Gastroesophageal sphincter (tissue), 4 donors: ENCODE data around the gene ZC3H18. TPM values are rescaled to one million over a fixed set of nuclear protein-coding genes. Genes with fewer than 3 reads are reported as not detected.

Experiments
- ATAC-seq: fragments of 150-250 bp; one replicate; pipeline ENCODE4 v1.9.1; 2016; ENCODE audit warnings: mild to moderate bottlenecking, moderate library complexity
- H3K27ac ChIP-seq, 4 donors: fragments of 200-600 bp; sonication (generic) in 3 of 4; 1 replicate in 3 of 4; 2 replicates in 1 of 4; pipeline ENCODE4 v1.5.1; 2016 to 2019
- H3K27me3 ChIP-seq: fragments of 200-600 bp; sonication (generic); one replicate; pipeline ENCODE4 v1.5.1; 2019
- H3K36me3 ChIP-seq, 2 donors: fragments of 200-600 bp; sonication (generic); one replicate each; pipeline ENCODE4 v1.5.1; 2019; ENCODE audit warnings: control low read depth in 1 of 2
- H3K4me1 ChIP-seq, 3 donors: fragments of 200-600 bp; sonication (generic); 1 replicate in 2 of 3; 2 replicates in 1 of 3; pipeline ENCODE4 v1.5.1; 2016 to 2019; ENCODE audit warnings: control low read depth in 2 of 3
- H3K4me3 ChIP-seq, 2 donors: fragments of 200-600 bp; sonication (generic); one replicate each; pipeline ENCODE4 v1.5.1; 2019; ENCODE audit warnings: mild to moderate bottlenecking in 1 of 2, moderate library complexity in 1 of 2
- H3K9me3 ChIP-seq, 3 donors: fragments of 200-600 bp; sonication (generic); one replicate each; pipeline ENCODE4 v1.5.1; 2017 to 2019; ENCODE audit warnings: control low read depth in 2 of 3
- EP300 ChIP-seq: sonication (generic); formaldehyde crosslinking; IDR thresholded peaks from one replicate; pipeline ENCODE4 v1.6.1; 2017; ENCODE audit warnings: antibody characterized with exemption, mild to moderate bottlenecking
- POLR2A ChIP-seq, 2 donors: fragments of 450-650 bp; IDR thresholded peaks; one replicate each; pipeline ENCODE4 v1.6.1; 2017; ENCODE audit warnings: antibody characterized with exemption in 2 of 2, mild to moderate bottlenecking in 2 of 2, moderate library complexity in 1 of 2
- POLR2AphosphoS5 ChIP-seq: sonication (generic); formaldehyde crosslinking; IDR thresholded peaks from one replicate; pipeline ENCODE4 v1.6.1; 2017; ENCODE audit warnings: antibody characterized with exemption
- WGBS, 2 donors: methylation state at CpG; one replicate each; pipeline ENCODE4 v1.1.5; 2018; ENCODE audit warnings: low coverage in 1 of 2; 5-methylcytosine and 5-hydroxymethylcytosine counted together
- total RNA-seq, 4 donors: library from RNA; depleted of rRNA; stranded (reverse); fragments of >200 nt; gene quantifications; one replicate each; pipeline ENCODE4 v1.1.0, GENCODE V29; 2016
- TF ChIP-seq, protein P1 (sequence below), 4 experiments: fragments of 200-600 bp in 2 of 4; fragments of 450-650 bp in 2 of 4; sonication (generic) in 1 of 4; IDR thresholded peaks; one replicate each; pipeline ENCODE4 v1.5.1; 2017 to 2019; ENCODE audit warnings: antibody characterized with exemption in 4 of 4, mild to moderate bottlenecking in 2 of 4, moderate library complexity in 2 of 4

ZC3H18 gene
- total RNA-seq, 4 donors from 2014 or later = 15.8 to 40.6 (median 23.3) TPM

DNA sequence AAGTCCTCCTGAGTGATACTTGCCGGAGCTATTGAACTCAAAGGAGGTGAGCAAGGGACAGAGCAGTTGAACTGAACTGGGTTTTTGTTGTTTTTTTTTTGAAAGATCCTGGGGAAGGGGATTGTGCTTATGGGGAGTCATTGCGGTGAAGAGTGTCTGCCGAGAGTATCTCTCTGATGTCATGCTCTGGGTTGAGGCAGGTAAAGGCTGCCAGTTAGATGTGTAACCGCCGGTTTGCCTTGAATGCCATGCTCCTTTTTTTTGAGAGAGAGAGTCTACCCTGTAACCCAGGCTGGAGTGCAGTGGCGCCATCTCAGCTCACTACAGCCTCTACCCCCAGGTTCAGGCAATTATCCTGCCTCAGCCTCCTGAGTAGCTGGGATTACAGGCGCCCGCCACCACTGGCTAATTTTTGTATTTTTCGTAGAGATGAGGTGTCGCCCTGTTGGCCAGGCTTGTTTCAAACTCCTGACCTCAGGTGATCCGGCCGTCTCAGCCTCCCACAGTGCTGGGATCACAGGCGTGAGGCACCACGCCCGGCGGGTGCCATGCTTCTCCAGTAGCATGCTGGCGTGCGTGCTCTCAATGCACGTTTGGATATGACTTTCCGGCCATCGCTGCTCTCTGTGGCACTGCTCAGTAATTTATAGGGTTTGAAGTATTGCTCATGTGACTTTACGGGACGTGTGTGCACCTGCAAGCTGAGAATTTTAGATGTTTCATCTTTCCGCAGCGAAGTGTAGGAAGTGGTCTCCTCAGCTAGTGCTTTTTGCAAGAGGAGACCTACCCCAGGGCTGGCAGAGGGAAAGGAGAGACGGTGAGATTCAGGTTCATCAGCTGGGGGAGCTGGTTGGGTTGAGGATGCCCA, 8.5 kb downstream of the ZC3H18 start:
- 83 to 93% methylated on average over 10 to 20 of the region's 26 CpGs for WGBS, 2 donors
- Histone ChIP-seq H3K36me3 (peaks cover 0 to 86% of the 10 kb centered on the region in 2 donors), H3K27ac (no peak overlapping the region), H3K4me1 (peaks cover 0 to 2% (median 0%) of the 10 kb centered on the region in 3 donors), H3K4me3 (no peak overlapping the region), H3K9me3 (no peaks in the 10 kb centered on the region), H3K27me3 (no peaks in the 10 kb centered on the region)
- ATAC-seq = no peak
- no peak for TF ChIP-seq EP300
- TF ChIP-seq, protein P1, sequence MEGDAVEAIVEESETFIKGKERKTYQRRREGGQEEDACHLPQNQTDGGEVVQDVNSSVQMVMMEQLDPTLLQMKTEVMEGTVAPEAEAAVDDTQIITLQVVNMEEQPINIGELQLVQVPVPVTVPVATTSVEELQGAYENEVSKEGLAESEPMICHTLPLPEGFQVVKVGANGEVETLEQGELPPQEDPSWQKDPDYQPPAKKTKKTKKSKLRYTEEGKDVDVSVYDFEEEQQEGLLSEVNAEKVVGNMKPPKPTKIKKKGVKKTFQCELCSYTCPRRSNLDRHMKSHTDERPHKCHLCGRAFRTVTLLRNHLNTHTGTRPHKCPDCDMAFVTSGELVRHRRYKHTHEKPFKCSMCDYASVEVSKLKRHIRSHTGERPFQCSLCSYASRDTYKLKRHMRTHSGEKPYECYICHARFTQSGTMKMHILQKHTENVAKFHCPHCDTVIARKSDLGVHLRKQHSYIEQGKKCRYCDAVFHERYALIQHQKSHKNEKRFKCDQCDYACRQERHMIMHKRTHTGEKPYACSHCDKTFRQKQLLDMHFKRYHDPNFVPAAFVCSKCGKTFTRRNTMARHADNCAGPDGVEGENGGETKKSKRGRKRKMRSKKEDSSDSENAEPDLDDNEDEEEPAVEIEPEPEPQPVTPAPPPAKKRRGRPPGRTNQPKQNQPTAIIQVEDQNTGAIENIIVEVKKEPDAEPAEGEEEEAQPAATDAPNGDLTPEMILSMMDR (IDR thresholded peaks at IDR 0.05) = no peak
- no peak for TF ChIP-seq POLR2AphosphoS5
- TF ChIP-seq POLR2A (IDR thresholded peaks at IDR 0.05) = no peak

DNA sequence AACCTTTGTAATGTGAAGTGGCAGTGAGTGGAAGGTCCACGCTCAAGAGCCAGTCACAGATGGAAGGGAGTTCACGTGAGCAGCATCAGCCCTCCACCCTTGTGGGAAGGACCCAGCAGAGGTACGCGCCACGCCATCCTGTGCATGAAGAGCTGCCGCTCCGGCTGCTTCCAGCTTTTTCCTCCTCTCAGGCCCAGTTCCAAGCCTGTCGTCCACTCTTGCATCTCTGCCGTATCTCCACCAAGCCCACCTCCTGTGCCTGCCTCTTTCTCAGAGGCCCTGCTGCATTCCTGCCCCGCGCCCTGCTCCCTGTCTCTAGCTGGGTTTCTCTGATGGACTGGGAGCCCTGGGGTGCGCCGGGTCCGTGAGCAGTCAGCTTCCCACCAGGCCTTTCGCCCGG, 10.2 kb downstream of the ZC3H18 start:
- H3K4me3 ChIP-seq = no peak overlapping the region
- H3K4me1 ChIP-seq = peaks cover 0 to 13% (median 0%) of the 10 kb centered on the region in 3 donors
- 80 to 92% methylated on average over 10 to 12 of the region's 16 CpGs for WGBS, 2 donors
- H3K27ac ChIP-seq = no peak overlapping the region
- TF ChIP-seq, protein P1 (IDR thresholded peaks at IDR 0.05) = no peak
- TF ChIP-seq POLR2AphosphoS5 (no peak), POLR2A (IDR thresholded peaks at IDR 0.05) (no peak), EP300 (no peak)
- ATAC-seq = no peak
- H3K9me3 ChIP-seq = no peaks in the 10 kb centered on the region
- no peaks in the 10 kb centered on the region for H3K27me3 ChIP-seq
- peaks cover 0 to 89% of the 10 kb centered on the region in 2 donors for H3K36me3 ChIP-seq

DNA sequence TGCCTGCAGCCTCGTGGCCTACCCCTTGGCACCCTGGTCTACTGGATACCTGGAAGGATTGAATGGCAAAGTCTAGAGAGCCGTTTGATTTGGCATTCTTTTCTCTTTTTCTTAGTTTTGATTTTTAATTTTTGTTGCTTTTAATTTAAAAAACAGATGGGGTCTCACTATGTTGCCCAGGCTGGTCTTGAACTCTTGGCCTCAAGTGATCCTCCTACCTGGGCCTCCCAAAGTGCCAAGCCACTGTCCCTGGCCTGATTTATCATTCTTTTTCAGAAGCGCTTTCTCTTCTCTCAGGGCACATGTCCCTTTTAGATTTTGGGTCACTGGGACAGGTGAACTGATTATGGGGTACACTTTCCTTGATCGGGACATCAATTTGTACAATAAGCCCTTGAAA, 10.8 kb downstream of the ZC3H18 start:
- no peaks in the 10 kb centered on the region for H3K9me3 ChIP-seq
- TF ChIP-seq POLR2A (IDR thresholded peaks at IDR 0.05) = no peak
- TF ChIP-seq, protein P1 (IDR thresholded peaks at IDR 0.05) = no peak
- TF ChIP-seq POLR2AphosphoS5 = no peak
- no peak for TF ChIP-seq EP300
- 67 to 92% methylated on average over 2 to 3 of the region's 4 CpGs for WGBS, 2 donors
- peaks cover 0 to 89% of the 10 kb centered on the region in 2 donors for H3K36me3 ChIP-seq
- no peak overlapping the region for H3K4me3 ChIP-seq
- H3K4me1 ChIP-seq = peaks cover 0 to 18% (median 0%) of the 10 kb centered on the region in 3 donors
- ATAC-seq = no peak
- H3K27me3 ChIP-seq = no peaks in the 10 kb centered on the region
- H3K27ac ChIP-seq = no peak overlapping the region

DNA sequence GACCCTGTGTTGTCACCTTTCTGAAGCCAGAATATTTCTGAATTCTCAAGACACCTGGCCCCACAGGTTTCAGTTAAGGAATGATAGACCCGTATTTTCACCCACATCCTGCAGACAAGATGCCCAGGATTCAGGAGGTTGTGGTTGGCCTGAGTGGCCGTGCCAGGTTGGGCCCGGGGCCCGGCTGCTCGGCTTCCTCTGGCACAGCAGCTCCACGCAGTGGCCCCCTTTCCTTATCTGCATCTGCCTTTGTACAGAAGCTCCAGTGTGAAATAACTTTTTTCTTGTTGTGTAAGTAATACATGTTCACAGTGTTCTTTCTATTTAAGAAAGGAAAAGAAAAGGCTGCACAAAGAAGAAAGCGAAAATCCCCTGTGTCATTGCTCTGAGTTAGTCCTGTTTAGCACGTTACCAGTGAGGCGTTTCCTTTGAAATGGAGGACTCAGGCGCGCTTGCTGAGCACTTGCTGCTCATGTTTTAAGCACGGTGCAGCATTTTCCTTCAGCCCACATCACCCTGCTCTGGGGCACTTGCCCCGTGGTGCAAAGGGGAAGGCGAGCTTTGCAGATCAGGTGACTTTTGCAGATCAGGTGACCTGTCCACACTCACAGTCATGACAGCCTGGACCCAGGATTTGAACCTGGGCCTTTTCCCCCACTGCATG, 12.8 kb downstream of the ZC3H18 start:
- TF ChIP-seq EP300 = no peak
- no peak for TF ChIP-seq POLR2A (IDR thresholded peaks at IDR 0.05)
- TF ChIP-seq, protein P1 (IDR thresholded peaks at IDR 0.05) = no peak
- no peak for TF ChIP-seq POLR2AphosphoS5
- no peak for ATAC-seq
- Histone ChIP-seq H3K4me3 (no peak overlapping the region), H3K9me3 (no peaks in the 10 kb centered on the region), H3K27me3 (no peaks in the 10 kb centered on the region), H3K36me3 (peaks cover 0 to 89% of the 10 kb centered on the region in 2 donors), H3K27ac (no peak overlapping the region), H3K4me1 (peaks cover 0 to 18% (median 0%) of the 10 kb centered on the region in 3 donors)
- 84 to 98% methylated on average over 7 to 12 of the region's 14 CpGs for whole genome bisulfite sequencing, 2 donors
